Left ventricle myocardium inferior (tissue), 1 donor: ENCODE data around the gene ACSBG1. TPM values are rescaled to one million over a fixed set of nuclear protein-coding genes. Genes with fewer than 3 reads are reported as not detected.

Experiments
- DNase-seq: peaks from one replicate; pipeline ENCODE4 v3.0.0-alpha.2; 2020
- H3K27ac ChIP-seq: fragments of 200-600 bp; replicated peaks from 2 replicates; pipeline ENCODE4 v1.8.0; 2021
- H3K27me3 ChIP-seq: fragments of 200-600 bp; 2 replicates; pipeline ENCODE4 v1.8.0; 2021; ENCODE audit warnings: low read depth
- H3K36me3 ChIP-seq: fragments of 200-600 bp; 2 replicates; pipeline ENCODE4 v1.8.0; 2021
- H3K4me1 ChIP-seq: fragments of 200-600 bp; 2 replicates; pipeline ENCODE4 v1.8.0; 2021
- H3K4me3 ChIP-seq: fragments of 200-600 bp; 2 replicates; pipeline ENCODE4 v1.8.0; 2021; ENCODE audit warnings: mild to moderate bottlenecking, moderate library complexity
- H3K9me3 ChIP-seq: fragments of 200-600 bp; replicated peaks from 2 replicates; pipeline ENCODE4 v1.8.0; 2021
- CTCF ChIP-seq: fragments of 200-600 bp; IDR thresholded peaks from 2 replicates; pipeline ENCODE4 v1.8.0; 2021; ENCODE audit warnings: antibody characterized with exemption, mild to moderate bottlenecking, borderline replicate concordance
- intact Hi-C: fragments of 100-400 bp; cut with micrococcal nuclease; formaldehyde crosslinking; loops from one replicate; pipeline ENCODE4 v1.11.0; 2022
- total RNA-seq: library from RNA; stranded (reverse); fragmentation: NEBNext Ultra II Directional; extraction: Animal tissue kit (Norgen Biotek cat#: 25700); gene quantifications from one replicate; pipeline ENCODE4 v1.2.1, GENCODE V29; 2021
- donor health status: DM: no; HTN: yes; CAD: no; lungs with severe emphysema.

ACSBG1 gene
- total RNA-seq, 1 donor from 2014 or later = 0.25 TPM

GRCh38 chr15:78211189-78211921 lies 23.0 kb downstream of the ACSBG1 start:
- H3K9me3 ChIP-seq = no peaks in the 10 kb centered on the region
- DNase-seq = no peak
- H3K4me1 ChIP-seq = peaks cover 70% of the 10 kb centered on the region
- no peaks in the 10 kb centered on the region for H3K36me3 ChIP-seq
- H3K27ac ChIP-seq = no peak overlapping the region
- H3K4me3 ChIP-seq = no peak overlapping the region
- no peak for TF ChIP-seq CTCF
- H3K27me3 ChIP-seq = peaks cover 4% of the 10 kb centered on the region
- intact Hi-C loops = no loop called here

- peaks cover 4% of the 10 kb centered on the region for H3K27me3 ChIP-seq
- no peak for TF ChIP-seq CTCF
- no peak for DNase-seq
- no peak overlapping the region for H3K4me3 ChIP-seq
- peaks cover 70% of the 10 kb centered on the region for H3K4me1 ChIP-seq
- no peaks in the 10 kb centered on the region for H3K36me3 ChIP-seq
- peak overlapping the region; percentile 58 for H3K27ac ChIP-seq
- H3K9me3 ChIP-seq = no peaks in the 10 kb centered on the region
- intact Hi-C loops = no loop called here
Observed at GRCh38 chr15:78210349-78210717, 24.0 kb downstream of the ACSBG1 start.

GRCh38 chr15:78209646-78210348 lies 24.6 kb downstream of the ACSBG1 start:
- intact Hi-C loops = no loop called here
- TF ChIP-seq CTCF = no peak

GRCh38 chr15:78208887-78209645 lies 25.3 kb downstream of the ACSBG1 start:
- peak overlapping the region; percentile 58 for H3K27ac ChIP-seq
- no peaks in the 10 kb centered on the region for H3K9me3 ChIP-seq
- H3K27me3 ChIP-seq = peaks cover 4% of the 10 kb centered on the region
- no peak for DNase-seq
- no peak for TF ChIP-seq CTCF
- no peaks in the 10 kb centered on the region for H3K36me3 ChIP-seq
- H3K4me1 ChIP-seq = peaks cover 73% of the 10 kb centered on the region
- H3K4me3 ChIP-seq = no peak overlapping the region
- intact Hi-C loops = no loop called here

More at GRCh38 chr15:78209646-78210348, 24.6 kb downstream of the ACSBG1 start:
- Histone ChIP-seq H3K4me1 (peaks cover 70% of the 10 kb centered on the region), H3K4me3 (no peak overlapping the region), H3K27me3 (peaks cover 4% of the 10 kb centered on the region), H3K27ac (peak overlapping the region; percentile 58), H3K9me3 (no peaks in the 10 kb centered on the region), H3K36me3 (no peaks in the 10 kb centered on the region)
- no peak for DNase-seq

- Histone ChIP-seq H3K27me3 (peaks cover 4% of the 10 kb centered on the region), H3K4me3 (no peak overlapping the region), H3K4me1 (peaks cover 77% of the 10 kb centered on the region), H3K9me3 (no peaks in the 10 kb centered on the region), H3K36me3 (no peaks in the 10 kb centered on the region), H3K27ac (no peak overlapping the region)
- no peak for TF ChIP-seq CTCF
- intact Hi-C loops = no loop called here
- no peak for DNase-seq
Observed at GRCh38 chr15:78208341-78208844, 26.0 kb downstream of the ACSBG1 start.
